Panc1 (cell line): ENCODE measurements around the gene SWSAP1. TPM values are rescaled to one million over a fixed set of nuclear protein-coding genes. Genes with fewer than 3 reads are reported as not detected.

Experiments used
- ATAC-seq: fragments of 200-7000 bp; cut with Tn5 transposase; 2 replicates; pipeline ENCODE4 v1.9.1; 2020; ENCODE audit warnings: mild to moderate bottlenecking, moderate library complexity
- BruUV-seq: library from RNA; stranded (reverse); fragments of 400-500 nt; replicated peaks from 2 replicates; lab custom pipeline; 2021; lab: Mats Ljungman, UMichigan
- CTCF ChIA-PET: fragments of 300-600 bp; sonication (Branson Sonifier 250); formaldehyde crosslinking; loops from one replicate; lab custom pipeline; 2022; ENCODE audit warnings: antibody characterized with exemption; lab: Charles Lee
- POLR2A ChIA-PET: fragments of 300-600 bp; sonication (Branson Sonifier 250); formaldehyde crosslinking; loops from one replicate; lab custom pipeline; 2022; ENCODE audit warnings: antibody characterized with exemption; lab: Charles Lee
- DNase-seq: peaks from one replicate; pipeline ENCODE4 v3.0.0-alpha.2; 2010; ENCODE audit warnings: low read depth, low spot score
- H3K27ac ChIP-seq: 2 replicates; pipeline ENCODE4 v1.5.1; 2011; ENCODE audit warnings: mild to moderate bottlenecking, low read length, inconsistent platforms
- H3K27me3 ChIP-seq: fragments of 200-500 bp; sonication (Bioruptor generic); 2 replicates; pipeline ENCODE4 v1.6.0; 2014; ENCODE audit warnings: low read length, inconsistent platforms; ENCODE audit not compliant: control insufficient read depth, insufficient read depth
- H3K36me3 ChIP-seq: fragments of 200-500 bp; sonication (Bioruptor generic); 2 replicates; pipeline ENCODE4 v1.5.1; 2014; ENCODE audit warnings: inconsistent platforms, mild to moderate bottlenecking, low read length, moderate library complexity; ENCODE audit not compliant: control insufficient read depth, insufficient read depth
- H3K4me1 ChIP-seq: 2 replicates; pipeline ENCODE4 v1.5.1; 2011; ENCODE audit warnings: inconsistent platforms, mild to moderate bottlenecking, low read length, moderate library complexity; ENCODE audit not compliant: control insufficient read depth, insufficient read depth
- H3K4me3 ChIP-seq, 2 experiments: 2 replicates each; pipeline ENCODE4 v1.5.1; 2011 to 2012; ENCODE audit warnings: low read depth in 2 of 2, low read length in 2 of 2, mild to moderate bottlenecking in 2 of 2, inconsistent platforms in 1 of 2, moderate library complexity in 1 of 2
- H3K9me3 ChIP-seq: fragments of 200-500 bp; sonication (Bioruptor generic); 2 replicates; pipeline ENCODE4 v1.5.1; 2014; ENCODE audit warnings: low read depth, mild to moderate bottlenecking, inconsistent platforms, low read length, moderate library complexity; ENCODE audit not compliant: control insufficient read depth, insufficient read depth
- POLR2AphosphoS5 ChIP-seq: IDR thresholded peaks from 2 replicates; pipeline ENCODE4 v1.6.1; 2012; ENCODE audit warnings: mild to moderate bottlenecking, low read depth, low read length, moderate library complexity
- REST ChIP-seq, 2 experiments: IDR thresholded peaks; 2 replicates each; pipeline ENCODE4 v1.6.1; 2011 to 2012; ENCODE audit warnings: low read depth in 2 of 2, control low read depth in 1 of 2, low read length in 1 of 2, mild to moderate bottlenecking in 1 of 2, moderate library complexity in 1 of 2; ENCODE audit not compliant: insufficient read depth in 1 of 2
- SIN3A ChIP-seq: IDR thresholded peaks from 2 replicates; pipeline ENCODE4 v1.6.1; 2012; ENCODE audit warnings: low read depth, mild to moderate bottlenecking, low read length, moderate library complexity, borderline replicate concordance; ENCODE audit not compliant: insufficient read depth
- TCF7L2 ChIP-seq: IDR thresholded peaks from 2 replicates; pipeline ENCODE4 v1.6.1; 2011; ENCODE audit warnings: mild to moderate bottlenecking, low read depth, low read length, inconsistent platforms
- in situ Hi-C: cut with HindIII; loops from 2 replicates; pipeline ENCODE4 v1.10.0; 2016; ENCODE audit warnings: low sequenced_read_pairs, low pct_unique_long_range_greater_than_20kb
- intact Hi-C: fragments of 100-400 bp; cut with micrococcal nuclease; formaldehyde crosslinking; loops from one replicate; pipeline ENCODE4 v1.10.0; 2022; ENCODE audit not compliant: unreplicated experiment
- total RNA-seq: library from RNA; stranded (reverse); gene quantifications from one replicate; pipeline ENCODE4 v1.2.1, GENCODE V29; 2021; ENCODE audit not compliant: unreplicated experiment
- TF ChIP-seq, protein P1 (sequence below): fragments of 450-650 bp; IDR thresholded peaks from 2 replicates; pipeline ENCODE4 v1.5.1; 2017; ENCODE audit warnings: mild to moderate bottlenecking

The SWSAP1 gene
- total RNA-seq, 1 experiment from 2014 or later: 3.1 TPM

DNA sequence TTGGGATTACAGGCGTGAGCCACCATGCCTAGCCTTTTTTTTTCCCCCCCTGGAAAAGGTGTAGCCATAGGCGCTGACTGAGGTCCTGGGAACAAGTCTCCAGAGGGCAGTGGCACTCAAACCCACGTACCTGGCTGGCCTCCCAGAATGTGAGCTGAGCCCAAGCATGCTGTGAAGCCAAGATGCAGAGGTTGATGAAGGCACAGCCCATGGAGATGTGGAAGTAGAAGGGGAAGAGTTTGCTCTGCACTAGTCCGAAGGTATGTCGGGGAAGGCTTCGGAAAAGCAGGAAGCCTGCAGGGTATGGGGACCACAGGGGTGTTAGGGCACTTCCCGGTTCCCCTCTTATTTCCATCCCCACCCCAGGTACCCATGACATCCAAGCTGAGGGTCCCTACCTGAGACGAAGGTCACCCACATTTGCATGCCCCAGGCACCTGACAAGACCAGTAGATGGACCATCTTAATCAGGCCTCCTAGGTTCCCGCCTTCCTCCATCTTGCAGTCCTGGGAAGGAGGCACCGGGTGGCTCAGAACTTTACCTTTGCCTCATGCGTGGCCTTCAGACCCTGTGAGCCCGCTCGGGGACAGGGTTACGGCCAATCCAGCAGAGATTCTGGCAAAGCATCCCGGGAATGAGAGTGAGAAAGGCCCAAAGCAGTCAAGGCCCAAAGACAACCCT, 29.2 kb upstream of the SWSAP1 start:
- in situ Hi-C loops: no loop called here
- Histone ChIP-seq H3K27ac (peak overlapping the region; percentile 88), H3K9me3 (no peaks in the 10 kb centered on the region), H3K36me3 (no peaks in the 10 kb centered on the region), H3K4me3 (peak overlapping the region; percentile 58 to 78), H3K27me3 (no peaks in the 10 kb centered on the region), H3K4me1 (peaks cover 17% of the 10 kb centered on the region)
- ATAC-seq (no peak), DNase-seq (no peak)
- intact Hi-C loops: no loop called here
- BruUV-seq: no TSS peak
- POLR2A ChIA-PET: interaction anchor here (0.6 to 1.7 kb wide), 2 partner anchors 15 to 29 kb away, joined by 8 read pairs; partner anchors contain the start of gene SWSAP1
- CTCF ChIA-PET: interaction anchor here (0.6 to 1.0 kb wide), 2 partner anchors 8 to 102 kb away, joined by 5 to 6 read pairs; no protein-coding TSS in a partner anchor
- no peak for TF ChIP-seq POLR2AphosphoS5
- no peak for TF ChIP-seq REST (IDR thresholded peaks at IDR 0.05; ENCODE audit: insufficient read depth in 1 of 2, low read depth in 2 of 2, low read length in 1 of 2)
- TF ChIP-seq SIN3A: no peak
- TF ChIP-seq TCF7L2: no peak
- TF ChIP-seq, protein P1, sequence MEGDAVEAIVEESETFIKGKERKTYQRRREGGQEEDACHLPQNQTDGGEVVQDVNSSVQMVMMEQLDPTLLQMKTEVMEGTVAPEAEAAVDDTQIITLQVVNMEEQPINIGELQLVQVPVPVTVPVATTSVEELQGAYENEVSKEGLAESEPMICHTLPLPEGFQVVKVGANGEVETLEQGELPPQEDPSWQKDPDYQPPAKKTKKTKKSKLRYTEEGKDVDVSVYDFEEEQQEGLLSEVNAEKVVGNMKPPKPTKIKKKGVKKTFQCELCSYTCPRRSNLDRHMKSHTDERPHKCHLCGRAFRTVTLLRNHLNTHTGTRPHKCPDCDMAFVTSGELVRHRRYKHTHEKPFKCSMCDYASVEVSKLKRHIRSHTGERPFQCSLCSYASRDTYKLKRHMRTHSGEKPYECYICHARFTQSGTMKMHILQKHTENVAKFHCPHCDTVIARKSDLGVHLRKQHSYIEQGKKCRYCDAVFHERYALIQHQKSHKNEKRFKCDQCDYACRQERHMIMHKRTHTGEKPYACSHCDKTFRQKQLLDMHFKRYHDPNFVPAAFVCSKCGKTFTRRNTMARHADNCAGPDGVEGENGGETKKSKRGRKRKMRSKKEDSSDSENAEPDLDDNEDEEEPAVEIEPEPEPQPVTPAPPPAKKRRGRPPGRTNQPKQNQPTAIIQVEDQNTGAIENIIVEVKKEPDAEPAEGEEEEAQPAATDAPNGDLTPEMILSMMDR: no peak

- intact Hi-C loops: no loop called here
- CTCF ChIA-PET: interaction anchor here (0.6 kb wide), 2 partner anchors 52 to 104 kb away, joined by 3 read pairs; no protein-coding TSS in a partner anchor
- POLR2A ChIA-PET: no interaction called here
Measured at GRCh38 chr19:11346104-11346940, 28.1 kb upstream of the SWSAP1 start, which contains the start of the genes CCDC159 and TMEM205. Gene CCDC159, plus strand, starts transcription at chr19:11346519. Its CDS starts 88 bp downstream, at chr19:11346607. Gene TMEM205, minus strand, starts transcription at chr19:11346268. Its CDS starts 649 bp downstream, at chr19:11345619.

More at GRCh38 chr19:11346104-11346940, 28.1 kb upstream of the SWSAP1 start, which contains the start of the genes CCDC159 and TMEM205:
- Histone ChIP-seq H3K9me3 (no peaks in the 10 kb centered on the region), H3K27ac (peak within 1 kb of the TSS; percentile 95), H3K4me1 (peaks cover 17% of the 10 kb centered on the region), H3K4me3 (peak within 1 kb of the TSS; percentile 58 to 78), H3K27me3 (no peaks in the 10 kb centered on the region), H3K36me3 (no peaks in the 10 kb centered on the region)
- peak; percentile 96 for DNase-seq
- peak; percentile 93 for ATAC-seq
- TSS peak; percentile 77 for BruUV-seq
- TF ChIP-seq POLR2AphosphoS5 (peak; percentile 65), REST (IDR thresholded peaks at IDR 0.05; ENCODE audit: insufficient read depth in 1 of 2, low read depth in 2 of 2, low read length in 1 of 2) (peak; percentile 32 to 36; a peak in 1 of 4 replicates), SIN3A (0 out of 2 replicates have a peak, but pooled peaks have one; percentile 9), TCF7L2 (no peak)
- in situ Hi-C loops: no loop called here
